Hepatocyte (in vitro differentiated cells): ENCODE measurements around the gene PRRT1B.

Experiments
- EZH2 ChIP-seq: fragments of 200-600 bp; sonication (generic); IDR thresholded peaks from 2 replicates; pipeline ENCODE4 v1.6.1; 2016; ENCODE audit warnings: antibody characterized with exemption, mild to moderate bottlenecking, borderline replicate concordance
- EZH2phosphoT487 ChIP-seq: fragments of 200-600 bp; sonication (generic); IDR thresholded peaks from one replicate; pipeline ENCODE4 v1.6.1; 2018; ENCODE audit warnings: antibody characterized with exemption, mild to moderate bottlenecking, low read depth, moderate library complexity; ENCODE audit not compliant: unreplicated experiment, severe bottlenecking
- TF ChIP-seq, protein P1 (sequence below): fragments of 200-600 bp; sonication (generic); IDR thresholded peaks from 2 replicates; pipeline ENCODE4 v1.5.1; 2016; ENCODE audit warnings: antibody characterized with exemption, mild to moderate bottlenecking; ENCODE audit not compliant: poor library complexity

DNA sequence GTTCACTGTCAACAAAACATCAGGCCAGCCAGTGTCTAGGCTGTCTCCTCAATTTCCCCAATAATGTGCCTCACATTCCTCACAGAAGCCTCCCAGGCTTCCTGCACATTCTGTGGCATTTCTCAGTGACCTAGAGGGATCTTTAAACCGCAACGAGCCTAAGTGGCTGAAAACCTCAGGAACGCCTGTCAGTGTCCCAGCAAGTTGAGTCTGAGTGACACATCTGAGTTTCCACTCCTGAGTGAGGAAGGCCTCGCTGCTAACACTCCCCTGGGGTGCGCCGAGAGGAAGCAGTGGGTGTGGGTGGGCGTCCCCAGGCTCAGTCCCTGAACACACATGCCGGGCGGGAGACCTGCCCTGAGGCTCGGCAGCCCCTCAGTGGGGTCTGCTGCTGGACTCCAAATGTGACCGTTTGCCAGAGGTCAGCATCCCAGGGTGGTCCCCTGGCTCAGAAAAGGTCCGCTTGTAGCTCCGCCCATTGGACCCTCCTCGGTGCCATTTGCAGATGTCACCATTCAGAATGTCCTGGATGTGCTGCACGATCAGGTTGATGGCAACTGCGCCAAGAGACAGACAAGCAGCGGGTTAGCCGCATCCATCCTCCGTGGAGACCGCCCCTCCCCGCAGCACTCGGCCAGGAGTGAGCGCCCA lies 20.5 kb upstream of the PRRT1B start:
- TF ChIP-seq, protein P1, sequence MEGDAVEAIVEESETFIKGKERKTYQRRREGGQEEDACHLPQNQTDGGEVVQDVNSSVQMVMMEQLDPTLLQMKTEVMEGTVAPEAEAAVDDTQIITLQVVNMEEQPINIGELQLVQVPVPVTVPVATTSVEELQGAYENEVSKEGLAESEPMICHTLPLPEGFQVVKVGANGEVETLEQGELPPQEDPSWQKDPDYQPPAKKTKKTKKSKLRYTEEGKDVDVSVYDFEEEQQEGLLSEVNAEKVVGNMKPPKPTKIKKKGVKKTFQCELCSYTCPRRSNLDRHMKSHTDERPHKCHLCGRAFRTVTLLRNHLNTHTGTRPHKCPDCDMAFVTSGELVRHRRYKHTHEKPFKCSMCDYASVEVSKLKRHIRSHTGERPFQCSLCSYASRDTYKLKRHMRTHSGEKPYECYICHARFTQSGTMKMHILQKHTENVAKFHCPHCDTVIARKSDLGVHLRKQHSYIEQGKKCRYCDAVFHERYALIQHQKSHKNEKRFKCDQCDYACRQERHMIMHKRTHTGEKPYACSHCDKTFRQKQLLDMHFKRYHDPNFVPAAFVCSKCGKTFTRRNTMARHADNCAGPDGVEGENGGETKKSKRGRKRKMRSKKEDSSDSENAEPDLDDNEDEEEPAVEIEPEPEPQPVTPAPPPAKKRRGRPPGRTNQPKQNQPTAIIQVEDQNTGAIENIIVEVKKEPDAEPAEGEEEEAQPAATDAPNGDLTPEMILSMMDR: no peak
- TF ChIP-seq EZH2 (no peak), EZH2phosphoT487 (no peak)
